ENCODE measurements around the gene ISL1. TPM values are rescaled to one million over a fixed set of nuclear protein-coding genes. Genes with fewer than 3 reads are reported as not detected.

The ISL1 gene
- total RNA-seq, 2 experiments from 2014 or later, result not detected

GRCh38 chr5:51411921-51412325 is 28.7 kb downstream of the ISL1 start:
- Mint-ChIP-seq H3K4me1 (ENCODE audit: low read depth) (no peaks in the 10 kb centered on the region), H3K27me3 (ENCODE audit: low read depth) (no peaks in the 10 kb centered on the region), H3K36me3 (ENCODE audit: low read depth) (no peaks in the 10 kb centered on the region), H3K4me3 (no peak overlapping the region), H3K27ac (no peak overlapping the region), H3K9me3 (ENCODE audit: insufficient read depth) (no peaks in the 10 kb centered on the region)
- DNase-seq, result no peak
- ChIA-PET CTCF (no interaction called here), POLR2A (no interaction called here)
- no peak for ATAC-seq

- no peaks in the 10 kb centered on the region for H3K27me3 Mint-ChIP-seq (ENCODE audit: low read depth)
- ChIA-PET CTCF (no interaction called here), POLR2A (no interaction called here)
- ATAC-seq (no peak), DNase-seq (no peak)
- no peak overlapping the region for H3K4me3 Mint-ChIP-seq
- H3K9me3 Mint-ChIP-seq (ENCODE audit: insufficient read depth), result no peaks in the 10 kb centered on the region
- no peaks in the 10 kb centered on the region for H3K4me1 Mint-ChIP-seq (ENCODE audit: low read depth)
- no peaks in the 10 kb centered on the region for H3K36me3 Mint-ChIP-seq (ENCODE audit: low read depth)
- H3K27ac Mint-ChIP-seq, result no peak overlapping the region
Measured at GRCh38 chr5:51414516-51414915, 31.3 kb downstream of the ISL1 start.

- Mint-ChIP-seq H3K36me3 (ENCODE audit: low read depth) (no peaks in the 10 kb centered on the region), H3K27ac (no peak overlapping the region), H3K27me3 (ENCODE audit: low read depth) (no peaks in the 10 kb centered on the region), H3K4me1 (ENCODE audit: low read depth) (no peaks in the 10 kb centered on the region), H3K4me3 (no peak overlapping the region), H3K9me3 (ENCODE audit: insufficient read depth) (no peaks in the 10 kb centered on the region)
- ChIA-PET POLR2A (no interaction called here), CTCF (no interaction called here)
- no peak for DNase-seq
- ATAC-seq, result no peak
Measured at GRCh38 chr5:51416149-51416548, 32.9 kb downstream of the ISL1 start.

- H3K27ac Mint-ChIP-seq, result no peak overlapping the region
- DNase-seq (no peak), ATAC-seq (no peak)
- no peaks in the 10 kb centered on the region for H3K27me3 Mint-ChIP-seq (ENCODE audit: low read depth)
- CTCF ChIA-PET, result no interaction called here
- H3K36me3 Mint-ChIP-seq (ENCODE audit: low read depth), result no peaks in the 10 kb centered on the region
- H3K4me1 Mint-ChIP-seq (ENCODE audit: low read depth), result no peaks in the 10 kb centered on the region
- H3K4me3 Mint-ChIP-seq, result no peak overlapping the region
- H3K9me3 Mint-ChIP-seq (ENCODE audit: insufficient read depth), result no peaks in the 10 kb centered on the region
- POLR2A ChIA-PET, result no interaction called here
Measured at GRCh38 chr5:51433052-51433710, 49.9 kb downstream of the ISL1 start.

GRCh38 chr5:51439232-51439631 is 56.0 kb downstream of the ISL1 start:
- H3K9me3 Mint-ChIP-seq (ENCODE audit: insufficient read depth), result peaks cover 5% of the 10 kb centered on the region
- no peak for ATAC-seq

More at GRCh38 chr5:51439232-51439631, 56.0 kb downstream of the ISL1 start:
- H3K4me3 Mint-ChIP-seq, result no peak overlapping the region
- ChIA-PET CTCF (no interaction called here), POLR2A (no interaction called here)
- H3K27me3 Mint-ChIP-seq (ENCODE audit: low read depth), result no peaks in the 10 kb centered on the region
- no peaks in the 10 kb centered on the region for H3K4me1 Mint-ChIP-seq (ENCODE audit: low read depth)
- DNase-seq, result no peak
- H3K36me3 Mint-ChIP-seq (ENCODE audit: low read depth), result no peaks in the 10 kb centered on the region
- H3K27ac Mint-ChIP-seq, result no peak overlapping the region
